T follicular helper cell (primary cell): ENCODE data around the gene OXSR1.
"Not testable (repeated sequence)": the region's sequence is repeated elsewhere in the genome, so short reads cannot be mapped to it uniquely, and the experiment has no call there.

Experiments
- DNase-seq: peaks from one replicate; pipeline ENCODE4 v3.0.0-alpha.2; 2020; ENCODE audit warnings: low read depth

OXSR1 gene

DNA sequence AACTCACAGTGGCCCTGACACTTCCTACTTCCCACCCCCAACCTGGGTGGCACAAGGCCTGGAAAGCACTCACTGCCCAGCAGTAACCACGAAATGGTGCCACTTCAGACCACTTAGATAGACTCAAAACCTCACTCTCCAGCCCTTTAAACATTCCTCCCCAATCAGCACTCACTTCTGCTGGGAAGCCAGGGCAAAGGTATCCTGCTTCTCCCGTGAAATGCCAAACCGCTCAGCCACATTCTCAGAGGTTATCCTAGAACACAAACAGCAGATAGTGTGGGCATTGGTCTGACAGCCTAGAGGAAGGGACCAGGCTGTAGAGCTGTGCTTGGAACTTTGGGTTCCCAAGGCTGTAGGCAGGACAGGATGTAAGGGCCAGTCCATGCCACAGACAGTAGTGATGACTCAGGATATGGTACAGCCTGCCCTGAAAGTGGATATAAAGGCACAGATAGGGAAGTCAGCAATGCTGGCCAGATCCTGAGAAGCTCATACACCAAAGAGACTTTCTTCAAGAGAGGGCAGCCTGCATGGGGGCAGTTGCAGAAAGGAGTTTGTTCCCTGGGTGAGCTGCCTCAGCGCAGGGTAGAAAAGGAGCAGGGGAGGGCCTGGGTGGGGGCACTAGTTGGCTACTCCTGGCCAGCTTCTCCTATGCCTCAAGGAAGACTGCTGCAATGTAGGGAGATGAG is 37.6 kb upstream of the OXSR1 start:
- no peak for DNase-seq

DNA sequence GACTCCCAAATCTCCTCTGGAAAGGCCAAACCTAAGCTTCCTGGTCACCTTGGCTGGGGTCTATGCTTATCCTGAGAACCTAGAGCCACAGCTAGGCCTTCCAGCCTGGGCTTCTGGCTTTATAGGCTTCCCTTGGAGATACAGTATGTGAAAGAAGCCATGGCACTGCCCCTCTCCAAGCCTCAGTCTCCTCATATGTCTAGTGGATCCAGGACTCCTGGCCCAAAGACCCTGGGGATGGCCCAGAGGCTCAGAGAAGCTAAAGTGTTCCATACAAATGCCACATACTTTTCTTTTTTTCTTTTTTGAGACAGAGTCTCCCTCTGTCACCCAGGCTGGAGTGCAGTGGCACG is 37.1 kb upstream of the OXSR1 start:
- DNase-seq: no peak

DNA sequence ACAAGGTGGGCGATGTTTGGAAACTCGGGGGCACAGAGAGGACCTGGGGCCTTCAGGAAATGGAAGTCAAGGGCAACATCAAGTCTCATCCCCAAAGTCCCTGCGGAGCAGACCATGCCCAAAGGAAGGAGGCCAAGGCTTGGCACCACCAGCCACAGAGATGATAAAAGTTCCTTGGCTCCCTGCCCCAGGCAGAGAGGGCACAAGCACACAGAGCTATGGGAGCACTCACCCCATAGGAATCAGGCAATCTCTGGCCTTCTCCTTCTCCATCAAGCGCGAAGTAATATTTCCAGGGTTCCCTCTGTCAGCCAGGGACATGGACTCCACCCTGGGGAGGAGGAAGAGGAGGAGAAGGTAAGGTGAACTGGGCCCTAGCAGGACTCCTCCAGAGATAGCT is 36.3 kb upstream of the OXSR1 start:
- DNase-seq: no peak

DNA sequence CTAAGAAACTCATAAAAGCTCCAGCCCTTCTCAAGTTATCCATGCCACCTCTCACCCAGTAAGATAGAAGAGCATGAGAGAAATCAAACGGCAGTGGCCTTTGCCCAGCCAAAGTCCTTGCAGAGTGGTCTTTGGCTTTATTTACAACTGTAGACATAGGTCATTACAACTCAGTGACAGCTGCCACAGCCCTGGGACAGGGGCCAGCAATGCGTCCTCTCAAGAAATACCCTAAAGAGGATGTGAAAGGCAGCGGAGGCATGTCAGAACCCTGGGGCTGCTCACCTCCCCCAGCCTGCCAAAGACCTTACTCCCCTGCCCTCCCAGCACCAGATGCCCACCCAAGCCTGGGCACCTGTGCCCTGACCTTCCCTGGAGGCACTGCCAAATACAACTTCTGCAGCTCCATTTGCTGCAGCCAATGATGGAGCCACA is 34.7 kb upstream of the OXSR1 start:
- no peak for DNase-seq

DNA sequence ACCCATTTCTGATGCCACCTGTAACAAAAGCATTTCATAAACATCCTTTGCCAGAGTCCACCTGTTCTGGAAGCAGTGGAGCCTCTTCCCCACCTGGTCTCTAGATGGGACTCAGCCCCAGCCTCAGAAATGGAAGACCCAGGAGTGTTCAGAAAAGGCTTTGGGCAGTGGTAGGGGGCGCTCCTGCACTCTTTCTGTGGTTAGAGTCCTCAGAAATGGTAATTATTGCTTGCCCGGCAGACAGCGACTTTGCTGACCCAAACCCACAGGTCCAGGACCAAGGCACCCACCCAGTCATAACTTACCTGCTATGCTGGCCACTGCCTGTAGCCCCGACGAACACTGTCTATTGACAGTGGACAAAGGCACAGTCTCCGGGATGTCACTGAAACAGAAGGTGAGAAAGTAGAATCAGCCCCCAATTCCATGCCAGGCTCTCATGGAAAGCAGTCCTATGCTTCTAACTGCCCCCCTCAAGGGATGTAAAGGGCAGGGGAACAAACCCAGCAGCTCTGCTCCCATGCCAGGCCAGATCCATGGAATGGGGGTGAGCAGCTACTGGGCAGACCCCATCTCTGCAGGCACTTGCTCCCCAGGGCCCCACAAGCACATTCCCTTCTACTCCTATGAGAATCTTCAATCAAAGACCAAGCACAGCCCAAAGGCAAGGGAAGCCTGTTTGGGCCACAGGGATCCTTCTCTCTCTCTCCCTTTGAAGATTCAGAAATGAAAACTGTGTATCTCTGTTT is 33.5 kb upstream of the OXSR1 start:
- DNase-seq: no peak

DNA sequence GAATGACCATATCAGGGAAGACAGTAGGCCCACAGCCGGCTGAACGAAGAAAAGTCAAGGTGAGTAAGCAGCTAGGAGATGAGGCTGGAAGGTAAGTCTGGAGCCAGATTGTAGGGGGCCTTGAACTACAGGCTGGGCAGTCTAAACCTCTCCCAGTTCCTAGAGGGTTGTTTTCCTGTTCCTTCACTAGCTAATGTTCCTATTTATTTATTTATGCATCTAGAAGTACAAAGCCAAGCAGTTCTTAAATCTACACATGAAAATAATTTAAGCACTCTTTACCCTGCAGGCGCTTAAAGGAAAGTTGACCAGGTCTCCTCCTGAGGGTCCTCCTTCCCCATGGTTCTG is 32.2 kb upstream of the OXSR1 start:
- DNase-seq: no peak

DNA sequence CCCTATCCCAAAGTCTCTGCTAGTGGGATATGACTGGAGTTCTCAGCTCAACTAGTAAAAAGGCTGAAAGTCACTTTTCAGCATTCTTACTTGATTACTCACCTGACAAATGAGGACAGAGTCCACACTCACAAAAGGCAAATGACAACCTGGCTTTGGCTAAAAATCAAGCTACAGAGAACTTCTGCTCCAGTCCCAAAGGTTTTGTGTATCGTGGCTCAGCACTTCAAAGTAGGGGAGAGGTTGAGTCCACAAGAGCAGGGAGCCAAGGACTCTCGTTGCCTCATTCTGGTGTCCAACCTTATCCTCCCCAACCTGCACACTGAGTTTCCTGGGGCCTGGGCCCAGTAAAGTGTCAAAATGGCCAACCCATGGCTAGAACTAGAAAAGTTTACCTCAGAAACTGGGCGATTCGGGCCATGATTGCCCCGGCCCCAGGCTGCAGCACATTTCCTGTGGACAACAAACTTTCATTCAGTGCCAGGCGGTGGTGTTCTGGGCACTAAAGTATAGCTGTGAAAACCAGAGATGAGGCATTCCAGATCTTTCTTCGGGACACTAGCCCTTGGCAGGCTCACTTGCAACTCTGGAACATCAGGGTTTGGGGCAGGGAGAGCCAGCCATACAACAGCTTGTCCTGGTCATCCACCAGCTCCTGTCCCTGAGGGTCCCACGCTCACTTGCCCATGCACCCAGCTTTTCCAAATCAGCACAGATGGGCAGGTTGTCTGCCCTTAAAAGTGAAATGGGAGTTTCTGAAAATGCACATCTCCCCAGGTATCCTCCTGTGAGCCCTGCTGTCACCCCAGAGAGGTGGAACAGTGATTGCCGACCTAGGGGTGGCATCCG is 31.6 kb upstream of the OXSR1 start:
- no peak for DNase-seq

DNA sequence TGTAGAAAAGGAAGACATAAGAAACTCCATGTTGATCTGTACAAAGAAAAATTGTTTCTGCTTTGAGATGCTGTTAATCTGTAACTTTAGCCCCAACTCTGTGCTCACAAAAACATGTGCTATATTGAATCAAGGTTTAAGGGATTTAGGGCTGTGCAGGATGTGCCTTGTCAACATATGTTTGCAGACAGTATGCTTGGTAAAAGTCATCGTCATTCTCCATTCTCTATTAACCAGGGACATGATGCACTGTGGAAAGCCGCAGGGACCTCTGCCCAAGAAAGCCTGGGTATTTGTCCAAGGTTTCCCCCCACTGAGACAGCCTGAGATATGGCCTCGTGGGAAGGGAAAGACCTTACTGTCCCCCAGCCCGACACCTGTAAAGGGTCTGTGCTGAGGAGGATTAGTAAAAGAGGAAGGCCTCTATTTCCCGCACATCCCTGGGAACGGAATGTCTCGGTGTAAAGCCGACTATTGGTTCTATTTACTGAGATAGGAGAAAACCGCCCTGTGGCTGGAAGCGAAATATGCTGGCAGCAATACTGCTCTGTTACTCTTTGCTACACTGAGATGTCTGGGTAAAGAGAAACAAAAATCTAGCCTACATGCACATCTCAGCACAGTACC is 30.7 kb upstream of the OXSR1 start:
- DNase-seq: not testable (repeated sequence)

DNA sequence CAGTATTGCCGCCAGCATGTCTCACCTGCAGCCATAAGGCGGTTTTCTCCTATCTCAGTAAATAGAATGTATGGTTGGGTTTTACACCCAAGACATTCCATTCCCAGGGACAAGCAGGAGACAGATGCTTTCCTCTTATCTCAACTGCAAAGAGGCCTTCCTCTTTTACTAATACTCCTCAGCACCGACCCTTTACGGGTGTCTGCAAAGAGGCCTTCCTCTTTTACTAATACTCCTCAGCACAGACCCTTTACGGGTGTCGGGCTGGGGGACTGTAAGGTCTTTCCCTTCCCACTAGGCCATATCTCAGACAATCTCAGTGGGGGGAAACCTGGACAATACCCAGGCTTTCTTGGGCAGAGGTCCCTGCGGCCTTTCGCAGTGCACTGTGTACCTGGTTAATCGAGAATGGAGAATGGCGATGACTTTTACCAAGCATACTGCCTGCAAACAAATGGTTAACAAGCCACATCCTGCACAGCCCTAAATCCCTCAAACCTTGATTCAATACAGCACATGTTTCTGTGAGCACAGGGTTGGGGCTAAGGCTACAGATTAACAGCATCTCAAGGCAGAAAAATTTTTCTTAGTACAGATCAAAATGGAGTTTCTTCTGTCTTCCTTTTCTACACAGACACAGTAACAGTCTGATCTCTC is 29.6 kb upstream of the OXSR1 start:
- DNase-seq: not testable (repeated sequence)

DNA sequence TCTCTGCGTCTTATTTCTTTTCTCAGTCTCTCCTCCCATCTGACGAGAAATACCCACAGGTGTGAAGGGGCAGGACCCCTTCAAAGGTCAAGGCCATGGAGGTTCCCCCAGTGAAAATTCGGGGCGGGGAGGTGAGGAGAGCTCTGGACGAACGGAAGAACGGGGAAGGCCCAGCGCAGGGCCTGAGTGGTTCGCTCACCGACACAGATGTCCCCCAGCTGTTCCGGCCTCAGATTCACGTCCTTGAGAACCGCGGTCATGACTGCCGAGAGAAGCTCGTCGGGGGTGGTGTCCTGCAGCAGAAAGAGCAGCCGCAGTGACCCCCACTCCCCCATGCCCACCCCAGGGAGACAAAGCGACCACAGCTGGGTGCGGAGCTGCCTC is 29.0 kb upstream of the OXSR1 start:
- no peak for DNase-seq

DNA sequence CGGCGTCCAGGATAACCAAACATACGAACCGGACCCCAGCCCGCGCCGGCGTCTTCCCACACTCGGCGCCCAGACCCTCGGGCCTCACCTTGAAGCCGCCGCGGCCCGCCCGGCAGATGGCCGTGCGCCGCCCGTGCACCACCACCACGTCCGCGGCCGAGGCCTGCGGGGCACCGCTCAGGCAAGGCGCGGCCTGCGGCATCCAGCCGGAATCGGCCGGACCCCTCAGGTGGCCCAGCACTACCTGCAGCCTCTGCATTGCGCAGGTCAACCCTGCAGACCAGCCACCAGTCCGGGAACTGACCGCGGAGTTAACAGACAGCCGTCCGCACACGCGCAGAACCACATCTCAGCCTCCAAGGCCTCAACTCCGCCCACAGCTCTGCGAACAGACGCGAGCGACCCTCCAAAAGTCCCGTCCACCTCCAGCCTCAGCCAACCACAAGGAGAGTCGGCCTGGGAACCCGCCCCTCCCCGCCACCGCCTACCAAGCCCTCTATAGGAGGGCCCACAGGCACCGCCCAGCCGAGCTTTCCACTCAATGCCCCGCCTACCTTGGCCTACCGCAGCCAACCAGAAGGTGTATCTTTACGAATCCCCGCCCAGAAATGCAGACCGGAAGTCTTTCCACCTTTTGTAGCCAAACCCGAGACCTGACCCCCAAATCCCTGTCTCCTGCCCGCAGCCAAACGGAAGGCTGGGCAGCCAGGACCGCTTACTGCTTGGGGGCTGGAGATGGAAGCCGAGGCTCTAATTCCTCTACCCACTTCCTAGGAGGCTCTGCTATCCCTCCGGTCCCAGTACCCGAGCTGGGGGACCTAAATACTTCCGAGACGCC is 28.3 kb upstream of the OXSR1 start, which contains the start of gene ACAA1:
ACAA1 (minus strand) TSS at position 351 of the 838 bp plus-strand sequence; CDS start at position 259, 92 bp downstream.
- DNase-seq: peak; percentile 93

DNA sequence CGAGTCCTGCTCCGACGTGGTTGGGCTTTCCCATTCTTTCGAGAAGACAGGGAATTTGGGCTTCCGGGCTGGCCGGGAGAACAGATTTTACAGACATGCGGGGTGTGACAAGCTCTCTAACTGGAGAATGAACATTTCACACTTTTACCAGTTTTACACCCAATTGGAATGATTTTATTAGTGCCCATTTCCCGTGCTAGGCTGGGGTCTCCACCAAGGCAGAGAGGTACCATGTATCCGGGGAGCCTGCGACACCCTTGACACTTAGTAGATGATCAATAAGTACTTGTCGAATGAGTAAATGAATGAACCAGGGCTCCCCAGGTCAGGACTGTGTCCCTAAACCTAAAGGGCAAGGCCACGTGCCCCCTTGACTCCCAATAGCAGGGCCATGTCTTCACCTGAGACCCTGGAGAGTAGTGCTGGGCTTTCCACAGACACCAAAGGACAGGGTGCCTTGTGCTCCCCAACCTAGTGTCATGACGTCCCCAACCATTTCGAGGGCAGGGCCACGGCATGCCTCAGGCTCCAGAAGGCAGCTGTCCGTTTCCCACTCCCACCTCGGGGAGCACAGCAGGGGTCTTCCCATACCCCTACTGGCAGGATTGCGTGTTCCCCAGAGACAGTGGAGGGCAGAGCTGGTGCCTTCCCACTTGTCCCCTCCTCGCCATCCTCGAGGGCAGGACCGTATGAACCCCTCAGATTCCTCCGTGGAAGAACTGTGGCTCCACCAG is 27.6 kb upstream of the OXSR1 start:
- DNase-seq: no peak

DNA sequence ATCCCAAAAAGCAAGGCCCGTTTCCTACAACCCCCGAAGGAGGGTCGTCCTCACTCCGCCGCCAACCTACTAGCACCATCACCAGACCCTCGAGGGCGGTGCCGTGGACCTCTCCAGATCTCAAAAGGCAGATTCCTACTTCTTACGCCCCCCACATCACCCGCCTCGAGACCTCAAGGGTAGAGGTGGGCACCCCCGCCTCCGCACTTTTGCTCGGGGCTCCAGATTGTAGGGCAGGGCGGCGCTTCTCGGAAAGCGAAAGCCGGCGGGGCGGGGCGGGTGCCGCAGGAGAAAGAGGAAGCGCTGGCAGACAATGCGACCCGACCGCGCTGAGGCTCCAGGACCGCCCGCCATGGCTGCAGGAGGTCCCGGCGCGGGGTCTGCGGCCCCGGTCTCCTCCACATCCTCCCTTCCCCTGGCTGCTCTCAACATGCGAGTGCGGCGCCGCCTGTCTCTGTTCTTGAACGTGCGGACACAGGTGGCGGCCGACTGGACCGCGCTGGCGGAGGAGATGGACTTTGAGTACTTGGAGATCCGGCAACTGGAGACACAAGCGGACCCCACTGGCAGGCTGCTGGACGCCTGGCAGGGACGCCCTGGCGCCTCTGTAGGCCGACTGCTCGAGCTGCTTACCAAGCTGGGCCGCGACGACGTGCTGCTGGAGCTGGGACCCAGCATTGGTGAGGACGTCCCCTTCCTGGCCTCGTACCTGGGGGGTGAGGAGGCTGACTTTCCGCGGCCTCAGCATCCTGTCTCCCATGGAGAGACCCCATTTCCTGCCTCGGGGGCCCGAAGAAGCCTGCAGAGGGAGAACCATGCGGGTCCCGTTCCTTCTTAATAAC is 26.8 kb upstream of the OXSR1 start, which contains the start of gene MYD88:
MYD88 (plus strand) TSS at position 313 of the 842 bp plus-strand sequence; CDS start at position 353, 40 bp downstream.
- DNase-seq: peak; percentile 74

DNA sequence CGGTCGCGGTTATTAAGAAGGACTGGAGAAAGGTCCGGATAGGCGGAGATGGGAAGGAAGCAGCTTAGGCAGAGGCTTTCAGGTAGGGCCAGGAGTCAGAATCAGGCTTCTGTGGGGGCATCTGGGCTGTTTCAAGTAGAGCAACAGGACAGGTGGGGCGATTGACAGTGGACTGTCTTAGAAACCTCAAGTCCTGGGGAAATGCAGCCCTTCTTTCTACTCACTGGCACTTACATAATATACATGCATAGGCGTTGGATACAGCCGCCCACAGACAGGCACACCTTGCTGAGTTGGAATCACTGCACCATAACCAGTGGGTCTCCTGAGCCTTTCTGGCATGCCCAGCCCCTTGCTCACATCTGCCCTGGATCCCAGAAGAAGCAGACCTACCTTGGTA is 26.1 kb upstream of the OXSR1 start:
- no peak for DNase-seq

DNA sequence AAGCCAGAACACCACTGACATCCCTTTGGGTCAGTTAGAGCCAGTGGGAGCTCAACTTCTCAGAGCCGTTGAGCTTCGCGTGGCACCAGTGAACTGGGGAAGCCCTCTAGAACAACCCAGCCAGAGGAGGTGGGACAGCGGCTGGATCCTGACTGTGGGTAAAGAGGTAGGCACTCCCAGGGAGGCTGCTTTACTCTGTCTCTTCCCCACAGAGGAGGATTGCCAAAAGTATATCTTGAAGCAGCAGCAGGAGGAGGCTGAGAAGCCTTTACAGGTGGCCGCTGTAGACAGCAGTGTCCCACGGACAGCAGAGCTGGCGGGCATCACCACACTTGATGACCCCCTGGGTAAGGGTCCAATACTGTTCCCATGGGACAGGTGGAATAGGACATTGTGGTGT is 25.7 kb upstream of the OXSR1 start:
- no peak for DNase-seq

DNA sequence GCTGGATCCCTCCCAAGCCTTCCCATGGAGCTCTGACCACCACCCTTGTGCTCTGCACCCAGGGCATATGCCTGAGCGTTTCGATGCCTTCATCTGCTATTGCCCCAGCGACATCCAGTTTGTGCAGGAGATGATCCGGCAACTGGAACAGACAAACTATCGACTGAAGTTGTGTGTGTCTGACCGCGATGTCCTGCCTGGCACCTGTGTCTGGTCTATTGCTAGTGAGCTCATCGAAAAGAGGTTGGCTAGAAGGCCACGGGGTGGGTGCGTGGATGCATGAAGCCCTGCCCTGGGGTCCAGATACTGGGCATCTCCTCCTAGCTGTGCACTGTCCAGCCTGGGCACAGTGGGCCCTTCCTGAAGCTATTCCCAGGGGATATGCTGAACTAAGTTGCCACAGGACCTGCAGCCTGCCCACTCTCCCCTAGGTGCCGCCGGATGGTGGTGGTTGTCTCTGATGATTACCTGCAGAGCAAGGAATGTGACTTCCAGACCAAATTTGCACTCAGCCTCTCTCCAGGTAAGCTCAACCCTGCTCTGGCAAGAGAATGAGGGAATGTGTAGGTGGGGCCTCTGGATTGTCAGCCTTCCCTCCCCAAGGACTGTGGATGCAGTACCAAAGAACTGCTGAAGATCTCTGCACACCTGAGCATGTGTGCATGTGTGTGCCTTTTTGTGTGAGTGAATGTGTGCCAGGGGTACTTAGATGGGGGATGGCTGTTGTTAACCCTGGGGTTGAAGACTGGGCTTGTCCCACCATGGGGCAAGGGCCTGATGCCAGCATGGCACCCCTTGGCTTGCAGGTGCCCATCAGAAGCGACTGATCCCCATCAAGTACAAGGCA is 24.8 kb upstream of the OXSR1 start:
- no peak for DNase-seq

DNA sequence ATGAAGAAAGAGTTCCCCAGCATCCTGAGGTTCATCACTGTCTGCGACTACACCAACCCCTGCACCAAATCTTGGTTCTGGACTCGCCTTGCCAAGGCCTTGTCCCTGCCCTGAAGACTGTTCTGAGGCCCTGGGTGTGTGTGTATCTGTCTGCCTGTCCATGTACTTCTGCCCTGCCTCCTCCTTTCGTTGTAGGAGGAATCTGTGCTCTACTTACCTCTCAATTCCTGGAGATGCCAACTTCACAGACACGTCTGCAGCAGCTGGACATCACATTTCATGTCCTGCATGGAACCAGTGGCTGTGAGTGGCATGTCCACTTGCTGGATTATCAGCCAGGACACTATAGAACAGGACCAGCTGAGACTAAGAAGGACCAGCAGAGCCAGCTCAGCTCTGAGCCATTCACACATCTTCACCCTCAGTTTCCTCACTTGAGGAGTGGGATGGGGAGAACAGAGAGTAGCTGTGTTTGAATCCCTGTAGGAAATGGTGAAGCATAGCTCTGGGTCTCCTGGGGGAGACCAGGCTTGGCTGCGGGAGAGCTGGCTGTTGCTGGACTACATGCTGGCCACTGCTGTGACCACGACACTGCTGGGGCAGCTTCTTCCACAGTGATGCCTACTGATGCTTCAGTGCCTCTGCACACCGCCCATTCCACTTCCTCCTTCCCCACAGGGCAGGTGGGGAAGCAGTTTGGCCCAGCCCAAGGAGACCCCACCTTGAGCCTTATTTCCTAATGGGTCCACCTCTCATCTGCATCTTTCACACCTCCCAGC is 24.0 kb upstream of the OXSR1 start:
- no peak for DNase-seq

DNA sequence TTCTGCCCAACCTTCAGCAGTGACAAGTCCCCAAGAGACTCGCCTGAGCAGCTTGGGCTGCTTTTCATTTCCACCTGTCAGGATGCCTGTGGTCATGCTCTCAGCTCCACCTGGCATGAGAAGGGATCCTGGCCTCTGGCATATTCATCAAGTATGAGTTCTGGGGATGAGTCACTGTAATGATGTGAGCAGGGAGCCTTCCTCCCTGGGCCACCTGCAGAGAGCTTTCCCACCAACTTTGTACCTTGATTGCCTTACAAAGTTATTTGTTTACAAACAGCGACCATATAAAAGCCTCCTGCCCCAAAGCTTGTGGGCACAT is 23.4 kb upstream of the OXSR1 start:
- no peak for DNase-seq
